Fibroblast of pulmonary artery (primary cell): Measurements from ENCODE around the gene PYY.

Source experiments
- DNase-seq: peaks from one replicate; pipeline ENCODE4 v3.0.0-alpha.2; 2010; ENCODE audit warnings: low read depth
- H3K4me3 ChIP-seq: replicated peaks from 2 replicates; pipeline ENCODE4 v1.5.1; 2011; ENCODE audit warnings: low read depth, mild to moderate bottlenecking, control low read depth, low read length, moderate library complexity
- TF ChIP-seq, protein P1 (sequence below): IDR thresholded peaks from 2 replicates; pipeline ENCODE4 v1.5.1; 2011; ENCODE audit warnings: mild to moderate bottlenecking, control low read depth, low read length, inconsistent platforms; ENCODE audit errors: missing control alignments

The PYY gene

DNA sequence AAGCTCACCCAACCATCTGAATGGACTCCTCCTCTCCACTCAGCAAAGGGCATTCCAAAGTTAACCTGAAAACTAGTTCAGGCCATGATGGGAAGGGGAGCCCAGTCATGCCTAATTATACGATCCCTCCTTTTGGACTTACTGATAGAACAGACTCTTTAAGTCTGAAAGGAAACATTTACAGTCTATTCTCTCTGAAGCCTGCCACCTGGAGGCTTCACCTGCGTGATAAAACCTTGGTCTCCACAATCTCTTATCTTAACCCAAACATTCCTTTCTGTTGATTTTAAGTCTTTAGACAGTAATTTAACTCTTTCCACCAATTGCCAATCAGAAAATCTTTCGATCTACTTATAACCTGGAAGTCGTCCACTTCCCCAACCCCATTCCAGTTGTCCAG is 37.4 kb downstream of the PYY start:
- TF ChIP-seq, protein P1, sequence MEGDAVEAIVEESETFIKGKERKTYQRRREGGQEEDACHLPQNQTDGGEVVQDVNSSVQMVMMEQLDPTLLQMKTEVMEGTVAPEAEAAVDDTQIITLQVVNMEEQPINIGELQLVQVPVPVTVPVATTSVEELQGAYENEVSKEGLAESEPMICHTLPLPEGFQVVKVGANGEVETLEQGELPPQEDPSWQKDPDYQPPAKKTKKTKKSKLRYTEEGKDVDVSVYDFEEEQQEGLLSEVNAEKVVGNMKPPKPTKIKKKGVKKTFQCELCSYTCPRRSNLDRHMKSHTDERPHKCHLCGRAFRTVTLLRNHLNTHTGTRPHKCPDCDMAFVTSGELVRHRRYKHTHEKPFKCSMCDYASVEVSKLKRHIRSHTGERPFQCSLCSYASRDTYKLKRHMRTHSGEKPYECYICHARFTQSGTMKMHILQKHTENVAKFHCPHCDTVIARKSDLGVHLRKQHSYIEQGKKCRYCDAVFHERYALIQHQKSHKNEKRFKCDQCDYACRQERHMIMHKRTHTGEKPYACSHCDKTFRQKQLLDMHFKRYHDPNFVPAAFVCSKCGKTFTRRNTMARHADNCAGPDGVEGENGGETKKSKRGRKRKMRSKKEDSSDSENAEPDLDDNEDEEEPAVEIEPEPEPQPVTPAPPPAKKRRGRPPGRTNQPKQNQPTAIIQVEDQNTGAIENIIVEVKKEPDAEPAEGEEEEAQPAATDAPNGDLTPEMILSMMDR: no peak
- no peak overlapping the region for H3K4me3 ChIP-seq
- no peak for DNase-seq

DNA sequence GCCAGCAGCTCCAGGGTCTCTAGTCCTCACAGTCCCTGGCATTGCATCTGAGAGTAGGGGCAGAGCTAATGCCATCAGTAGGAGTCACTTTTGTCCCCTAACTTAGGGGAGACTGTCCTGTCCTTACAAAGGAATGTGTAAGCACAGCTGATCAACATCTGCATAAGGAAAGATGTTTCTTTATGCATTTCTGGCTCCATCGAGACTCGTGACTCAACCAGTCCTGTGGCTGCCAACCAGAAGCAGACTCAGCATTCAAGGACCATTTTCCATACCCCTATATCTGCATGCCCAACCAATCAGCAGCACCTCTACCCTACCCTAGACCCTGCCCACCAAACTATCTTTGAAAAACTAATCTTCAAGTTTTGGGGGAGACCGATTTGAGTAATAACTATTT is 38.2 kb downstream of the PYY start:
- DNase-seq: no peak
- TF ChIP-seq, protein P1: no peak
- no peak overlapping the region for H3K4me3 ChIP-seq

DNA sequence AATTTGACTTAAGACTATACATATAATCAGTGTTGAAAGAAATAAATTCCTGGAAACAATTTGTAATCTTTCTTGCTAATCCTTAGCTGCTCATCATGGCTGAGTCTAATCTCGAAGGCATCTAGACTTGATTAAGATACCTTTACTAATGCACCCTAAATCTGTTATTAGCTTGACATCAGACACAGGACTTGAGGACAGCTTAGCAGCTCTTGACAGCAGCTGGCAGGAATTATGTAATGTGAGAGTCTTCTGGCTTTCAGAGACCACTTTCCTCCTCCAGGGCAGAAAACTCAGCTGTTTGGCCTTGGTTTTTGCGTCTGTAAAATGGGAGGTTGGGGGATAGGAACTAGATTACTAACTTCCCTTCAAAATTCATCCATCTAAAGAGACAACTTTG is 39.3 kb downstream of the PYY start:
- no peak overlapping the region for H3K4me3 ChIP-seq
- DNase-seq: no peak
- TF ChIP-seq, protein P1: no peak

DNA sequence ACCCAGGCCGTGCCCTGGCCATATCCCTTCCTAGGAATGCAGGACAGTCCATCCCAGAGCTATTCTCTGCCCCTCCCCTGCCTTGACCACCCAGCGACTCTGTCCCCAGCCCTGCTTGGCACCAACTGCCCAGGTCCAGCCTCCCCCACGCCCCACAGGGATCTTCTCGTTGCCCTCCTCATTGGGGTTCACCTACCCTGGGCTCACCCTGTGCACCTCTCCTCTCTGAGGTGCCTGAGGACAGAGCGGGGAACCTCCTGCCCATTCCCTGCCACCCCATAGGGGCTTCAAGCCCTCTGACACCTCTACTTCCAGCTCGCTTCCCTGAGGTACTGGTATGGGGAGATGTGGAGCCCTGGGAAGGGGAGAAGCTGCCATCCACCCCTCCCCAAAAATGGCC is 40.2 kb downstream of the PYY start:
- H3K4me3 ChIP-seq: no peak overlapping the region
- no peak for DNase-seq
- TF ChIP-seq, protein P1: no peak

DNA sequence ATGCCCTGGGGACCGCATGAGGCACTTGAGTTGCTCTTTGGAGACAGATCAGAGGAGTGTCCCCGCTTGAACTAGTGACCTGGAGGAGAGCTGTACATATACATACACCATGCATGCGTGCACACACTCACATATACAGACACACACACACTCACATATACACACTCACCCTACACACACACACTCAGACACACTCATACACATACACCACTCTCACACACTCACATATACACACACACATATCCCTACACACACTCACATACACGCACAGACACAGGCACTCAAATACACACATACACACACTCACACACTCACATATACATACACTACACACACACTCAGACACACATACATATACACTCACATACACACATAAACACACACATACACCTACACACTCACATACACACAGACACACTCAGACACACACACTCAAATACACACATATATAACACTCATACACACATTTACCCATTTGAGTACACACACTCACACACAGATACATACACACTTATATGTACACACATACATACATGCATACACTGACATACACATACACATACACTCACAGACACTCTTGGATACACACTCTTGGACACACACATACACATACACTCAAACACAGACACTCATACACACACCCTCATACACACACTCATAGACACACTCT is 41.0 kb downstream of the PYY start:
- no peak for DNase-seq
- H3K4me3 ChIP-seq: no peak overlapping the region
- TF ChIP-seq, protein P1: no peak

DNA sequence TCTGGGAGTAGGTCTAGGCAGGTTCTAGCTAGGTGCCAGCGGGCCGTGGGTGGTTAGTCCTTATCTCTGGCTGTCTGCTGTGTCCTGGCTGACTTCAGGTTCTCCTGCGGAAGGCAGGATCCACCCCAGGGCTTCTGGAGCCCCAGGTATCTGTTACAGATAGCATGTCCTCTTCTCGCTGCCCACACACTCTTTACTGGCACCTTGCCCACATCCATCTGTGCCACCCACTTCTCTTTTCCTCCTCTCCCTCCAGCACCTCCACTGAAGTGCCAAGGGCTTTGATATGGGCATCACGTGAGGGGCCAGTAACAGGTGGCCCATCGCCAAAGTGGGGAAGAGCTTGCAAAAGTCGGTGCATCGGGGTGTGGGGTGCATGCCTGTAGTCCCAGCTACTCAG is 41.8 kb downstream of the PYY start:
- TF ChIP-seq, protein P1: no peak
- DNase-seq: no peak

DNA sequence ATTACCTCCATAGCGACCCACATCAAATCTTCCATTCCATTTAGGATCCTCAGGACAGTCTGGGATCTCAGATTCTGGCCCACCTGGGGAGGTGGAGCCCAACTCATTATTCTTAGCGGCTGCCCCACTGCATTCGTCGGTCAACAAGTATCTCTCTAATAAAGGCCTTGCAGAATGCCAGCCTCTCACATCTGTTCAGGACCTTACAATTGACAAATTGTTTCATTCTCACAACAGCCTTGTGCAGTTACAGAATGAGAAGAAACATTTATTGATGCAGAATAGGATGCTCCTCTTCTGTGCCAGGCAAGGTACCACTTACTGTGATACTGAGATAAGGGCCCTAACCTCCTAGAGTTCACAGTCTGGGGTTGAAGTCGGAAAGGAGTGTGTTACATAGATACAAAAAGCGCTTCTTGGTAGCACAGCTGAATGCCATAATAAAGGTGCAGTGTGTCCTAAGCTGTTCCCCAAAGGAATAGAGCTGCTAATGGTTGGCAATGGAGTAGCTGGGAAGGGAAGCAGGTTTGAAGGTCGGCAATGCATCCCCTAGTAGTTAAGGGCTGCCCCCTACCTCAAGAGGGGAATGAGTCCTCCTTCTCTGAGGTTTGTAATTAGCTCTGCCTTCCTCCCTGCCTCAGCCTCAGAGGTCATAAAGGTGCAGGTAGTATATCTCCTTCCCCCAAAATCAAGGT is 44.1 kb downstream of the PYY start:
- H3K4me3 ChIP-seq: no peak overlapping the region
- no peak for DNase-seq
- TF ChIP-seq, protein P1: no peak

More for the DNA sequence above, 41.8 kb downstream of the PYY start:
- no peak overlapping the region for H3K4me3 ChIP-seq
